Vagina (tissue), 2 donors: Measurements from ENCODE around the gene CAND2.

ENCODE experiments used
- POLR2A ChIP-seq, 2 donors: fragments of 450-650 bp; IDR thresholded peaks; one replicate each; pipeline ENCODE4 v1.6.1; 2017; ENCODE audit warnings: antibody characterized with exemption in 2 of 2, mild to moderate bottlenecking in 2 of 2, moderate library complexity in 2 of 2
- TF ChIP-seq, protein P1 (sequence below), 3 experiments: fragments of 450-650 bp in 2 of 3; fragments of 200-600 bp in 1 of 3; sonication (generic) in 1 of 3; IDR thresholded peaks; one replicate each; pipeline ENCODE4 v1.5.1; 2017 to 2019; ENCODE audit warnings: antibody characterized with exemption in 3 of 3, mild to moderate bottlenecking in 2 of 3, moderate library complexity in 2 of 3

DNA sequence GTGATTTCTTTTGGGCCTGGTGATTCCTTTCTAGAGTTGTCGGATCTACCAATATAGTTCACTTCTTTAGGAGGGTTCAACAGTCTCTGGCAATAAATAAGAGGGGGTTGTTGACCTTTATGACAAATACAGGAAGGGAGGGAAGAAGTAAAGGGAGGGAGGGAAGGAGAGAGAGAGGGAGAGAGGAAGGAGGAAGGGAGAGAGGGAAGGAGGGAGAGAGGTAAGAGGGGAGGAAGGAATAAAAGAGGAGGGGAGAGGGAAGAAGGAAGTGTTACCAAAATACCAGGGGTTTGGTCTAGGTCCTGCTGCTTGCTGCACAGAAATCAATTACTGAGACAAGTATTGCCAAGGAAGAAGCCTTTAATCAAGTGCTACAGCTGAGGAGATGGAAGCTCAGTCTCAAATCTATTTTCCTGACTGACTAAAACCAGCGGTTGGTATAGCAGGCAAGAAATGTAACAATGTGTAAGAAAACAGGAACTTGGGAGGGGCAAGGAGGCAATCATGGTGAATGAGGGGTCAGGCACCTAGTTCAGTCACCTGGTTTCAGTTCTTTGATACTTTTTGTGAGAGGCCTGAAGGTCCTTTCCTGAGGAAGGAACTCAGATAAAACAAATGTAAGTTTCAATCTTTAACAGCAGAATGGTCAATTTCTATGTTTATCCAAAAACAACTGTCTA is 23.3 kb upstream of the CAND2 start:
- TF ChIP-seq POLR2A (IDR thresholded peaks at IDR 0.05) = no peak
- TF ChIP-seq, protein P1, sequence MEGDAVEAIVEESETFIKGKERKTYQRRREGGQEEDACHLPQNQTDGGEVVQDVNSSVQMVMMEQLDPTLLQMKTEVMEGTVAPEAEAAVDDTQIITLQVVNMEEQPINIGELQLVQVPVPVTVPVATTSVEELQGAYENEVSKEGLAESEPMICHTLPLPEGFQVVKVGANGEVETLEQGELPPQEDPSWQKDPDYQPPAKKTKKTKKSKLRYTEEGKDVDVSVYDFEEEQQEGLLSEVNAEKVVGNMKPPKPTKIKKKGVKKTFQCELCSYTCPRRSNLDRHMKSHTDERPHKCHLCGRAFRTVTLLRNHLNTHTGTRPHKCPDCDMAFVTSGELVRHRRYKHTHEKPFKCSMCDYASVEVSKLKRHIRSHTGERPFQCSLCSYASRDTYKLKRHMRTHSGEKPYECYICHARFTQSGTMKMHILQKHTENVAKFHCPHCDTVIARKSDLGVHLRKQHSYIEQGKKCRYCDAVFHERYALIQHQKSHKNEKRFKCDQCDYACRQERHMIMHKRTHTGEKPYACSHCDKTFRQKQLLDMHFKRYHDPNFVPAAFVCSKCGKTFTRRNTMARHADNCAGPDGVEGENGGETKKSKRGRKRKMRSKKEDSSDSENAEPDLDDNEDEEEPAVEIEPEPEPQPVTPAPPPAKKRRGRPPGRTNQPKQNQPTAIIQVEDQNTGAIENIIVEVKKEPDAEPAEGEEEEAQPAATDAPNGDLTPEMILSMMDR (IDR thresholded peaks at IDR 0.05) = no peak
